ENCODE results near the gene CLUH.

Gene CLUH

GRCh38 chr17:2710803-2711607 lies 559 bp downstream of the CLUH start:
- DNase-seq (ENCODE audit: low spot score) = no peak
- in situ Hi-C loops (cut with MboI; ENCODE audit: low sequenced_read_pairs, unreplicated experiment) = no loop called here
- TF ChIP-seq CTCF (IDR thresholded peaks at IDR 0.05; ENCODE audit: borderline replicate concordance, control extremely low read depth, extremely low read depth, insufficient read depth, missing control alignments) = no peak

GRCh38 chr17:2710071-2710802 lies 1.3 kb downstream of the CLUH start:
- in situ Hi-C loops (cut with MboI; ENCODE audit: low sequenced_read_pairs, unreplicated experiment) = no loop called here
- no peak for DNase-seq (ENCODE audit: low spot score)
- TF ChIP-seq CTCF (IDR thresholded peaks at IDR 0.05; ENCODE audit: borderline replicate concordance, control extremely low read depth, extremely low read depth, insufficient read depth, missing control alignments) = no peak

DNA sequence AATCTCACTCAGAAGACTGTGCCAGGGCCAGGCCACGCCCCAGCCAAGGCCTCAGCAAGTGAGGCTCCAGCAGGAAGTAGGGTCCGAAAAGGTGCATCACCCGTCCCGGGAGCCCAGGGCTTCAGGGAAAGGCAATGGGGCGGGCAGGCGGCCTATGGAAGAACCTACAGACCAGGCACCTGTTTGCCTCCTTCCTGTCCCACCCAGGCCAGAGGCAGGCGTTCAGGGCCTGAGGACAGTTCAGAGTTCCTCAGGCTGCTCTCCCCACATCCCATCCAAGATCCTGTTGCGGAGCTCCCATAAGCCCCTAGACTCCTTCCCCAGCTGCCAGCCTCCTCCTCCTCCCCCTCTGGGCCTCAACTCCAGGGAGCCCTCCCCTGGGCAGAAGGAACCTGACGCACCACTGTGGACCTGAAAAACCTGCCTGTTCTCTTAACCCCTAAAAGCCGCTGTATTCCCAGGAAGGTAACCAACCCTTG lies 2.3 kb downstream of the CLUH start:
- TF ChIP-seq CTCF (IDR thresholded peaks at IDR 0.05; ENCODE audit: borderline replicate concordance, control extremely low read depth, extremely low read depth, insufficient read depth, missing control alignments) = no peak
- DNase-seq (ENCODE audit: low spot score) = peak; percentile 70
- in situ Hi-C loops (cut with MboI; ENCODE audit: low sequenced_read_pairs, unreplicated experiment) = no loop called here

DNA sequence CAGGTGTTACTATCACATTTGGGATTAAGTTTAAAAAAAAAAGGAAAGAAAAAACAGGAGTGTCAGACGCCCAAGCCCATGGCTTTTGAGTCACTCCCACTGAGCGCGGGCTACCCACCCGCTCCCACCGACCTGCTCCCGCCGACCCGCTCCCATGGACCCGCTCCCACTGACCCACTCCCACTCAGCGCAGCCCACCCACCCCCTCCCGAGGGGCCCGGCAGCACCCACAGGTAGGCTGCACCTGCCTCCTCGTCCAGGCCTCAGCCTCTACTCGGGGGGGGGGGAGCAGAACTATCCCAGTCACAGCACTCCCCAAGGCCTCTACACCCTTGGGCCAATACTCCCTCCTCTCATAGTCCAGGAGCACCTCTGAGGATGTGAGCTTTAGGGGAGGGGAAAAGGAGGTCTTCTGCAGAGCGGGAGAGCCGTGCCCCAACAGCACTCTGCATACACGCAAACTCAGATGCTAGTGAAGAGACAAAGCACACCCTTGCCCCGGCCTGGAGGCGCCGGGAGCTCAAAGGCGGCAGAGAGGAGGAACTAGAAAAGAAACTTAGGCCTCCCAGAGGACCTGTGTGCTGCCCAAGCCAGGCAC lies 2.9 kb downstream of the CLUH start:
- DNase-seq (ENCODE audit: low spot score) = no peak
- in situ Hi-C loops (cut with MboI; ENCODE audit: low sequenced_read_pairs, unreplicated experiment) = no loop called here
- no peak for TF ChIP-seq CTCF (IDR thresholded peaks at IDR 0.05; ENCODE audit: borderline replicate concordance, control extremely low read depth, extremely low read depth, insufficient read depth, missing control alignments)

- in situ Hi-C loops (cut with MboI; ENCODE audit: low sequenced_read_pairs, unreplicated experiment) = no loop called here
- no peak for DNase-seq (ENCODE audit: low spot score)
These were observed 3.6 kb downstream of the CLUH start for GRCh38 chr17:2707721-2708584.

More at GRCh38 chr17:2707721-2708584, 3.6 kb downstream of the CLUH start:
- TF ChIP-seq CTCF (IDR thresholded peaks at IDR 0.05; ENCODE audit: borderline replicate concordance, control extremely low read depth, extremely low read depth, insufficient read depth, missing control alignments) = peak; percentile 55

Data from GM13976 (cell line).